Ureter (tissue), 1 donor: ENCODE data around the gene ZNF169. TPM values are rescaled to one million over a fixed set of nuclear protein-coding genes. Genes with fewer than 3 reads are reported as not detected.
"Not testable (repeated sequence)": the region's sequence is repeated elsewhere in the genome, so short reads cannot be mapped to it uniquely, and the experiment has no call there.

ENCODE experiments used
- DNase-seq: peaks from one replicate; pipeline ENCODE4 v3.0.0-alpha.2; 2020; ENCODE audit warnings: low spot score
- total RNA-seq: library from RNA; stranded (reverse); gene quantifications from one replicate; pipeline ENCODE4 v1.2.4, GENCODE V29; 2023
- donor health status: DM: yes; HTN: yes; CAD: no.

Gene ZNF169
- 8.3 TPM for total RNA-seq

DNA sequence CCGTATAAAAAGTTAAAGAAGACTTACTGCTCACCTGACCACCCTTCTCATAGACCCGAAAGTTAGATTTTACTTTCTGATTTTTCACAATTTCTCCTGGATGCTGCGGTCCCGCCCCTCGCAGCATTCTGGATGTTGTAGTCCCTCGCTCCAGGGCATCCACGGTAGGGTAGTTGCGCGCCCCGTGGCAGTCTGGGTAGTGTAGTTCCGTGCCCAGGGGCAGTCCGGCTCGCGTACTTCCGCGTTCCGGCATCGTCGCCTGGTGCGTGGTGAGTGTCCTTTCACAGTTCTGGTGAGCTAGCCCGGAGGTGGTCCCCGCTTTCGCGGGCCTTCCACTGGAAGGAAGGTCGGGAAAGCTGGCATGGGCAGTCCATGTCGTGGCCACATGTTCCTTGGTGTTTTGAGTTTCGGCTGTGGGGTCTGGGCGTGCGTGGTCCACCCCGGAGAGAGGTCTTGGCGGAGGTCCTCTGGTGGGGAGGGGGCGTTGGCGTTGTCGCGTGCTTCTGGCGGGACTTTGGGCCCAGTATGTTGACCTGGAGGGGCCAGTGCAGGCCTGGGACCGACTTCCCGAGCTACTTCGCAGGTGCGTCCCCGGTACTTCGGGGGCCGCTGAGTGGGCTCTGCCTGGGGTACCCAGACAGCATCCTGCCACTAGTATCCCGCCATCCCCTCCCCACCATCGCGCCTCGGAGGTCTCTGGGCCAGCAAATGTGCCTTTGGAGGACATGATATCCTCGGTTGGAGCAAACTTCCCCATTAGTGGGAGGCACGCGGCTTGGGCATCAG, at the start of gene ZNF169:
TSS of gene ZNF169 (plus strand) at position 222 of the 786 bp plus-strand sequence. CDS start 19,515 bp downstream, outside the sequence.
- peak; percentile 92 for DNase-seq

DNA sequence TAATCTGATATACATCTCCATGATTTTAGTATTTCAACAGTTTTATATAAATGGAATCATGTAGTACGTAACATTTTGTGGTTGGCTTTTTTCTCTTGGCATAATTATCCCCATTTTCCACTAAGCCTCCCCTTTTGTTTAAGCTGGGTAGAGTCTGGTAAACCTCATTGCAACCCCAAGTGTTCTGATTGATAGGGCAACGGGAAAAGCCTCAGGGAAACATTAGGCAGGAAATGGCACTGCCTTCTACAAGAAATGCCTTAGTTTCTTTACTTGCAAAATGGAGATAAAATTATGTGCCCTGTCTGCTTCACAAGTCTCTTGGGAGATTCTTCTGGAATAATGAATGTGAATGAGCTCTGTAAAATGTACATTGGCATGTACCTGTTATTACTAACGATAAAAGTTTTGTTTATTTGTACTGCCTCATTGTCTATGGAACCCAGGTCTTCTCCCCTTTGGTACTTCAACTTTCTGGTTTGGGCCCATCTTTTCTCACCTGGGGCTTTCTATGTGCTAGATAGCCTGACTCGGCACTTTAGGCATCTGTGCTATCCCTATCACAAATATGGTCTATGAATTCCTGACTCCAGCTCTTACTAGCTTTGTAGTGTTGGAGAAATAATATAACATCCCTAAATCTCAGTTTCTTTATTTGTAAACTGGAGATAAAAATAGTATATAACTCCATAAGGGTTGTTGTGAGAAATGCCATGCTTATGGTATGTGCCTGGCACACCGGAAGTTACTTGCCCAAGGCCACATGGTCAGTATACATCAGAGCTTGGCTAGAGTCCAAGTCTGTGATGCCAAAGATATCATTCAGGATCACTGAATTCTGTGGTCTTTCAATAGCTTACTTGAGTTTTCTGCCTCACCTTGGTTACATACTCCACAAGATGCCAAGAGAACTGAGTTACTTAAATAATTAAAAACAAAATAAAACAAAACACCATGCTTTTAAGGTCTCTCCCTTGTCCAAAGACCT, 48.2 kb upstream of the ZNF169 start:
- no peak for DNase-seq

DNA sequence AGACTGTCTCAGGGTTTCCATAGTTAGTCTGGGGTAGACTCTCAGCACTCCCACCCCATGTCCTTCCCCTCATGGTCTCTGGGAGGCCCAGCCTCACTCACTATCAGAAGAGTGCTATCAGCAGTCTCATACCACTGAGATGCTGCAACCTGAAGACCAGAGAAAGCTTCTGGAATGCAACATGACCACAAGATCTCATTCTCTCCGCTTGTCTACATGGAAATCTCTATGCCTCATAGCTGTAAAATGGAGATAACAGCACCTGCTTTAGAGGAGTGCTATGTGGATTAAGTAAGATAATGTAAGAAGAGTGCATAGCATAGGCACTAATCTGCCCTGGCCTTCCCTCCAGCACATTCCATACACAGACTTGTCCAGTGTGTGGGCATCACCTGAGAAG, 47.0 kb upstream of the ZNF169 start:
- DNase-seq: no peak

DNA sequence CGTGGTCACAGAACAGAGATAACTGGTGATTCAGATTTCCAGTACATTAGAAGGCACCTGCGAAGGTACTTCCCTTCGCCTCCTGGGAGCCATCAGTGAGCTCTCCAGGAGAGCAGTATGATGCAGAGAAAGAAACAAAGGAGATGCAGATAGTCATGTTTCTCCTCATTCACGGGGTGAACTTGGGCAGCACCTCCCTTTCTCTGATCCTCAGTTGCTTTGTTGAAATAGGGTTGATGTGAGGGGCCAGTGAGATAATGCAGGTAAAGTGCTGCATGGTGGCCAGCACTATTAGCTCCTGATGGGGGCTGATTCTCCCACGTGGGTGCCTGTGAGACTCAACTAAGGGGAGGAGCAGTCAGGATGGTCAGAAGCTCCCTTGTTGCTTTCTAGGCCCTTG, 46.6 kb upstream of the ZNF169 start:
- DNase-seq: no peak

DNA sequence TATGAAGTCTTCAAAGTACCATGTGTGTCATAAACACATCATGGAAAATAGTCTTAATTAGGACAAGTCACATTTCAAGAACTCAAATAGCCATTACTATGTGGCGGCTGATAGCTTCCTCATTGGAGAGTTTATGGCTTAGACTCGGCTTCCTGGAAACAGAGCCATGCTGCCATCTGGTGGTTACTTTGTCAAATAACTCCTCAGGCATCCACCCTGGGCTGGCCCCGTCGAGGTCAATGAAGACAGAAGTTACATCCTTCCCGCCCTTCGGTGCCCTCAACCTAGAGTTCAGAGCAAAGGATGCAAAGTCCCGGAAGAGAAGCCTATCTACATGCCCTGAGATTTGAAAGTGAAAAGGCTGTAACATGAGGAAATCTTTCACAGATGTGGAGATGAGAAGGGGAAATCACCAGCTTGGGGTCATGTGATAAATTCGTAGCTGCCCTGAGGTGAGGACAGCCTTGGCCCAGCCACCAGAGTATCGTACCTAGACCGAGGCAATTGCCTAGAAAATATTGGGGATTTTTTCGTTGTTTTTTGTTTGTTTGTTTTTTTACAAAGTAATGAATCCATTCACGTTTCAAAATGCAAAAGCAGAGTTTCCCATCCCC, 45.5 kb upstream of the ZNF169 start:
- DNase-seq: peak; percentile 77

DNA sequence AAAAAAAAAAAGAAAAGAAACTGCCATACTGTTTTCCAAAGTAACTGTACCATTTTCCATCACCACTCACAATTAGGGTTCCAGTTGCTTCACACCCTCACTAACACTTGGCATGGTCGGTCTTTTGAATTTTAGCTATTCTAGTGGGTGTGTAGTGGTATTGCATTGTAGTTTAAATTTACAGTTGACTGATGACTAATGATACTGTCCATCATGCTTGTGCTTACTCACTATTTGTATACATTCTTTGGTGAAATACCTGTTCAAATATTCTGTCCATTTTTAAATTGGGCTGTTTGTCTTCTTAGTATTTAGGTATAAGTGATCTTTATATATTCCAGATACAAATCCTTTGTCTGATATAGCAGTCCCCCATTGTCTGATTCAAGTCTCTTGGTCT, 36.2 kb upstream of the ZNF169 start:
- no peak for DNase-seq

DNA sequence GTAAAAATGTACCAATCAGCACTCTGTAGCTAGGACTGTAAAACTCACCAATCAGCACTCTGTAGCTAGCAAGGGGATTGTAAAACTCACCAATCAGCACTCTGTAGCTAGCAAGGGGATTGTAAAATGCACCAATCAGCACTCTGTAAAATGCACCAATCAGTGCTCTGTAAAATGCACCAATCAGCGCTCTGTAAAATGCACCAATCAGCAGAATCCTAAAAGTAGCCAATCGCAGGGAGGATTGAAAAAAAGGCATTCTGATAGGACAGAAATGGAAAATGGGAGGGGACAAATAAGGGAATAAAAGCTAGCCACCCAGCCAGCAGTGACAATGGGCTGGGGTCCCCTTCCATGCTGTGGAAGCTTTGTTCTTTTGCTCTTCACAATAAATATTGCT, 33.7 kb upstream of the ZNF169 start:
- DNase-seq: not testable (repeated sequence)

DNA sequence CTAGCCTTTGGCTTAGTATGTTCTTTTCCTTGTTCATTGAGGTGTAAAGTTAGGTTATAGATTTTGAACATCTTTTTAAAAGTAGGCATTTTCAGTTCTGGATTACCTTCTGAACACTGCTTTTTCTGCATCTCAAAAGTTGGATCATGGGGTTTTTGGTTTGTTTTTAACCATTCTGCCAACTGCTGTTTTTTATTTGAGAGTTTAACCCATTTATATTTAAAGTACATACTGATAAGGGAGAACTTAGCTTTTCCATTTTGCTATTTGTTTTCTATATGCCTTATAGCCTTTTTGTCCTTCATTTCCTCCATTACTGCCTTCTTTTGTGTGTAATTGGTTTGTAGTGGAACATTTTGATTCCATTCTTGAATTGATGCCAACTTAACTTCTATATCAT, 30.5 kb upstream of the ZNF169 start:
- DNase-seq: no peak

DNA sequence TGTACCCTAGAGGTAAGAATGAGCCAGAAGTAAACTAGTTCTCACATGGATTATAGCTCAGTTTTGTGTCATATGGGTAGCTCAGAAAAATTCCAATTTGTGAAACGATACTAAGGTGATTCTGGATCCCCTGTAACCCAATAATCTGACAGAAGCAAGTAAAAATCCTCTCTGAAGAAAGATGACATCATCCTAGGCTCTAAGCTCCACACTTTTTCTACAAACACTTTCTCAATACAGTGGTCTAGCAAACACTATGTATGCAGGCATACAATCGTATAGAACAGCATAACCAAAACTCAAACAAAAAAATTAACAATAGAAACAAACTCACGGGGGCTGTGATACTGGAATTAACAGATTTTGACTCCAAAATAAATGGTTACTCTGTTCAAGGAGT, 26.7 kb upstream of the ZNF169 start:
- DNase-seq: no peak

DNA sequence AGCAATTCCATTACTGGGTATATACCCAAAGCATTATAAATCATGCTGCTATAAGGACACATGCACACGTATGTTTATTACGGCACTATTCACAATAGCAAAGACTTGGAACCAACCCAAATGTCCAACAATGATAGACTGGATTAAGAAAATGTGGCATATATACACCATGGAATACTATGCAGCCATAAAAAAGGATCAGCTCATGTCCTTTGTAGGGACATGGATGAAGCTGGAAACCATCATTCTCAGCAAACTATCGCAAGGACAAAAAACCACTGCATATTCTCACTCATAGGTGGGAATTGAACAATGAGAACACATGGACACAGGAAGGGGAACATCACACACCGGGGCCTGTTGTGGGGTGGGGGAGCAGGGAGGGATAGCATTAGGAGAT, 18.0 kb upstream of the ZNF169 start:
- DNase-seq: not testable (repeated sequence)

DNA sequence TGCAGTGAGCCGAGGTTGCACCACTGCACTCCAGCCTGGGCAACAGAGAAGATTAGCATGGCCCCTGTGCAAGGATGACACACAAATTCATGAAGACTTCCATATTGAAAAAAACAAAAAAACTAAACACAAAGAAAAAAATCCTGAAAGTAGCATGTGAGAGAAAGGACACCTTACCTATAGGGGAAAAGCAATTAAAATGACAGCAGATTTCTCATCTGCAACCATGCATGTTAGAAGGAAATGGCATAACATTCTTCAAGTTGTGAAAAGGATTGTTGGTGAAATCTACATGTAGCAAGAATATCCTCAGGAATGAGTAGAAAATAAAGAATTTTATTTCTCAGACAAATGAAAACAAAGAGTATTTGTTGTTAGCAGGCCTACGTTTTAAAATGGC, 13.4 kb upstream of the ZNF169 start:
- DNase-seq: no peak

DNA sequence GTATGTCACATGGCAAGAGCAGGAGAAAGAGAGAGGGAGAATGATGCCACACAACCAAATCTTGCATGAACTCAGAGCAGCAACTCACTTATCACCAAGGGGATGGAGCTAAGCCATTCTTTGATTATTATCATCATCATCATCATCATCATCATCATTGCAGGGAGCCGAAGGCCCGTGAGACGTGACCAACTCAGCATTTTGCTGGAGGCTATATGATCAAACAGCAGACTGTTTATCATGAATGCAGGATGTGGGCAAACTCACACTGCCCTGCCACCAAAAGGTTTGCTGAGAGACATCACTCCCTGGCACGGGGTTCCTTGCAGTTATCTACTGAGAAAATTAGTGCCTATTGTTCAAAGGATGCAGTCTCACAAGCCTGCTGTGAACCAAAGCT, 8.6 kb upstream of the ZNF169 start:
- no peak for DNase-seq

DNA sequence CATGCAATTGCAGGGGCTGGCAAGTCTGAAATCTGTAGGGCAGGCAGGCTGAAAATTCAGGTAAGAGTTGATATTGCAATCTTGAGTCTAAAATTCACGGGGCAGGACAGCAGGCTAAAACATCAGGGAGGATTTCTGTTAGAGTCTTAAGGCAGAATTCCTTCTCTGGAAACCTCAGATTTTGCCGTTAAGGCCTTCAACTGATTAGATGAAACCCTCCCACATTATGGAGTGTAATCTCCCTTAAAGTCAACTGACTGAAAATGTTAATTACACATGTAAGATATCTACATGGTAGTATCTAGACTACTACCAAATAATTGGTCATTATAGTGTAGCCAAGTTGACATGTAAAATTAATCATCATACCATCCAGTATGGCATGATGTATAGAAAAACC, 3.1 kb upstream of the ZNF169 start:
- no peak for DNase-seq

DNA sequence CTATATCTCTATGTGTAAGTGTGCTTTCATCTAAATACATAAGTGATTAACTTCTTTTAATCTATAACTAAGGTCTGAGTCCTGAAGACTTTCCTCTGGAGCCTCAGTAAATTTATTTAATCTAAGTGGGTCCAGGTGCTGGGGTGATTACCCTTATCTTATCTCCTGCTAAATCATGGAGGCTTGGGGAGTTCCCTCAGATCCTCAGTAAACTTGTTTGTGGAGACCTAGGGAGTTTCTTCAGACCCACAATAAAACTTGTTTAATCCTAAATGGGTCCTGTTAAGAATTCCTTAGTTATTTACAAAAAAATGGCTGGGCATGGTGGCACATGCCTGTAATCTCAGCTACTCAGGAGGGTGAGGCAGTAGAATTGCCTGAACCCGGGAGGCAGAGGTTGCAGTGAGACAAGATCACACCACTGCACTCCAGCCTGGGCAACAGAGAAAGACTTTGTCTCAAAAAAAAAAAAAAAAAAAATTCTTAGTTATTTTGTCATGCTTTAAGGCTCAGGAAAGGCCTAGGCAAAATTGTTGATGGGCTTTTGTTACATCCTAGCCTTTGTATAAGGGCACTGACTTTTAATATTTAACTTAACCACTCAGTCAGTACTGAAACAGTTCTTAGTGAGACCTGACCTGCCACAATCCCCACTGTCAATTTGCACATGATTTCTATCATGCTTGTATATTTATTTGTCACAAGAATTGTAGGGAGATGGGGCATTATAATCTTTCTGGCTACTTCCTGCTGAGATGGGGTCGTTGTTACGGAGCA, 6.7 kb downstream of the ZNF169 start:
- DNase-seq: not testable (repeated sequence)

DNA sequence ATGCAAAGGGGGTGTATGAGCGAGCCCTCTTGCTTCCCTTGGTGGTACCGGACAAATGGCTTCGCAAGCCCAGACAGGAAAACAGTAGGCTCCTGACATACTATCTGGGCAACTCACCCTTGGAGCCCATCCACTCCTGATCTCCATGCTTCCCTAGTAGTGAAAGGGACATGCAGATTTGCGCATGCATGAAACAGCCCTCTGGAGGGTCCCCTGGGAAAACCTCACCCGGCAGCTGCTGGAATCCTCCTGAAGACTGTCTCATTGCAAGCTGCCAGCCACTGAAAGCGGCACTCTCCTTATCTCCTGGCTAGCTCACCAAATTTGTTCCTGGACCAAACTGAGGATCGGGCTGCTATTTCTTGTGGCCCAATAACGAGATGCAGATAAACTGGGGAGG, 10.2 kb downstream of the ZNF169 start:
- DNase-seq: no peak

DNA sequence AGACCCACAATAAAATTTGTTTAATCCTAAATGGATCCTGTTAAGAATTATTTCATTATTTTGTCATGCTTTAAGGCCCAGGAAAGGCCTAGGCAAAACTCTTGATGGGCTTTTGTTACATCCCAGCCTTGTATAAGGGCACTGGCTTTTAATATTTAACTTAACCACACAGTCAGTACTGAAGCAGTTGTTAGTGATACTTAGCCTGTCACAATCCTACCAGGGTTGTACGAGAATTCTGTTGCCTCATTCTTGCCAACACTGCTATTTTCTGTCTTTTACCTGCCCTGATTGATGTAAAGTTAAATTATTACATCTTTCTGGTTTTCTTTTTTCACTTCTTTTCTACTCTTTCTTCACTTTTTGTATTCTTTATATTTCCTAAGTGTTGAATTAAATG, 10.9 kb downstream of the ZNF169 start:
- DNase-seq: no peak

DNA sequence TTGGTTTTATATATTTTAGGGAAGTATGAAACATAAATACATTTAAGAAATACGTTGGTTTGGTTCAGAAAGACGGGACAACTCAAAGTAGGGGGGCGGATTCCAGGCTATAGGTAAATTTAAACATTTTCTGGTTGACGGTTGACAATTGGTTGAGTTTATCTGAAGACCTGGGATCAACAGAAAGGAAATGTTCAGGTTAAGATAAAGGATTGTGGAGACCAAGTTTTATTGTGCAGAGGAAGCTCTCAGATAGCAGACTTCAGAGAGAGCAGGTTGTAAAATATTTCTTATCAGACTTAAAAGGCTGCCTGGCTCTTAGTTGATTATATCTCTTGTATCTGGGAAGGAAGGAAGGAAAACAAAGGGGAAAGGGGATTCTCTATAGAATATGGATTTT, 17.9 kb downstream of the ZNF169 start:
- not testable (repeated sequence) for DNase-seq

DNA sequence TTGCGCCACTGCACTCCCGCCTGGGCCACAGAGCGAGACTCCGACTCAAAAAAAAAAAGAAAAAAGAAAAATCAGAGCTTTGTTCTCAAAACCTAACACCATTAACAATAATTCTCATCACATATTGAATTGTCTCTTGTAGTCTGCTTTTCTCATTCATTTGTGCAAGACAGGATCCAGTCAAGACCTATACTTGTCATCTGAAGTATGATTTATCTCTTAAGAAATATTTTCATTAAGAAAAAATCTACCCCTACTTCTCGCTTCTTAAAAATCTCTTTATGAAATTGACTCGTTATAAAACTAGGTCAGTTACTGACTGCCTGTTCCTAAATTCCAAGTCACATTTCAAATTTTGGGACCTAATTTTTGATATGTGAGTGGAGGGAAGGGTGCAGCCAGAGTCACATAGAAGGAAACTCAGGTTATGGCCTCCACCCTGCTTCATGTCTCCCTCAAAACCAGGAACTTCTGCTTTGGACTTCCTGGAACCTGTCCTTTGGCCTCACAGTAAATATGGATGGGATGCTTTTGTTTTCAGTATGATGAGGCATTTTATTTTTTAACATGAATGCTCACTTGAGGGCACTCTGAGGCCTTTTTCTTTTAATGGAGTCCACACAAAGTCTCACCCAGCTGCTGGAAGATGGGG, 18.9 kb downstream of the ZNF169 start:
- no peak for DNase-seq

DNA sequence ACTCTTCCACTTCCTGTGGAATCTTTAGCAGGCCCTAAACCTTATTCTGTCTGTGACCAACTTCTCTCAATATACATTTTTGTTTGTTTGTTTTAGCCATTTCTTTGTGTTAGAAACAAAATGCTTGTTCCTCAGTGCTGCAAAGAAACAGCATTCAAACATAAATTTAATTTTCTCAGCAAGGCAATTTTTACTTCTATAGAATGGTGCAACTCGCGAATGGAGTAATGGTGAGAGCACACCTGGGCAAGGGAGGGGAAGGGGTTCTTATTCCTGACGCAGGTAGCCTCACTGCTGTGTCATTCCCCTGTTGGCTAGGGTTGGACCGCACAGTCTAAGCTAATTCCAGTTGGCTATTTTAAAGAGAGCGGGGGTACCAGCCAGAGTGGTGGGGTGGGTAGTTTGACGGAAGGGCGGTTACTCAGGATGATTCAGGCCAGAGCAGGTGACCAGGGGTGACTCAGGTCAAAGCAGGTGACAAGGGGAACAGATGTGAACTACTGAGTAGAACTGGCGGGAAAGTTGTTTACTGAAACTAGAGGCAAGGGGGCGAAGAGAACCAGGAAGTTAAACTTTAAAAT, 21.4 kb downstream of the ZNF169 start:
- no peak for DNase-seq

DNA sequence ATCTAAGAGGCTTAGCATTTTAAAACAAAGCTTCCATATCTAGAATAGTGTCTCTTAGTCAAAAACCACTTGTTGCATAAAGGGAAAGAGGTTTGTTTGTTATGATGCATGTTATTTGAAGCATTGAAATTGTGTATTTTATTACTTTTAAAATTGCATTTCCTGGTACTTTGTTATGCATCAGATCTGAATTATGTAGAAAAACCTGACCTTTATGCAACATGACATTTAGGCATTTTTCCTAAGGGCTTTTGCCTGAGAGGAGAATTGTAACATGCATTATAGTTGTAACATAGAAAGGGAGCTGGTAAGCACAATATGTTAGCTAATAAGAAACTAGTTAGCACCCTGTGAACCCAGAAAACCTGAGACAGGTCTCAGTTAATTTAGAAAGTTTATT, 22.0 kb downstream of the ZNF169 start:
- DNase-seq: no peak

DNA sequence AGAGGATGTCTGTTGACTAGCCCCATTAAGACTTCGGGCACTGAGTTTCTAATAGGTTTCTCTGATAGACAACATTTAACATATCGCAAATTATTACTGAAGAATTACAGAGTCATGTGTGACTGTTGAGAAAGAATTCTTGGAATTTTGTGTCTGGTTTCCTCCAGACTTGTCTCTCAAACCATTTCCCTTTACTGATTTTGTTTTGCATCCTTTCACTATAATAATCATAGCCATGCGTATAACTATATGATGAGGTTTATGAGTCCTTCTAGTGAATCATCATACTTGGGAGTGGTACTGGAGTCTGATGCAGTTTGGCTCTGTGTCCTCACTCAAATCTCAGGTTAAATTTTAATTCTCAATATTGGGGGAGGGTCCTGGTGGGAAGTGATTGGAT, 27.0 kb downstream of the ZNF169 start:
- no peak for DNase-seq
